GM12891 (cell line): ENCODE results near the gene EIF5A2.

Experiments used
- POLR2A ChIP-seq: IDR thresholded peaks from 2 replicates; pipeline ENCODE4 v1.6.1; 2011; ENCODE audit warnings: low read depth, low read length, control low read depth
- POLR2AphosphoS5 ChIP-seq: IDR thresholded peaks from 2 replicates; pipeline ENCODE4 v1.6.1; 2011; ENCODE audit warnings: low read depth, low read length, control low read depth
- SPI1 ChIP-seq: IDR thresholded peaks from 2 replicates; pipeline ENCODE4 v1.6.1; 2011; ENCODE audit warnings: low read depth, low read length, control low read depth
- TAF1 ChIP-seq: IDR thresholded peaks from 2 replicates; pipeline ENCODE4 v1.6.1; 2011; ENCODE audit warnings: low read depth, low read length, control low read depth

DNA sequence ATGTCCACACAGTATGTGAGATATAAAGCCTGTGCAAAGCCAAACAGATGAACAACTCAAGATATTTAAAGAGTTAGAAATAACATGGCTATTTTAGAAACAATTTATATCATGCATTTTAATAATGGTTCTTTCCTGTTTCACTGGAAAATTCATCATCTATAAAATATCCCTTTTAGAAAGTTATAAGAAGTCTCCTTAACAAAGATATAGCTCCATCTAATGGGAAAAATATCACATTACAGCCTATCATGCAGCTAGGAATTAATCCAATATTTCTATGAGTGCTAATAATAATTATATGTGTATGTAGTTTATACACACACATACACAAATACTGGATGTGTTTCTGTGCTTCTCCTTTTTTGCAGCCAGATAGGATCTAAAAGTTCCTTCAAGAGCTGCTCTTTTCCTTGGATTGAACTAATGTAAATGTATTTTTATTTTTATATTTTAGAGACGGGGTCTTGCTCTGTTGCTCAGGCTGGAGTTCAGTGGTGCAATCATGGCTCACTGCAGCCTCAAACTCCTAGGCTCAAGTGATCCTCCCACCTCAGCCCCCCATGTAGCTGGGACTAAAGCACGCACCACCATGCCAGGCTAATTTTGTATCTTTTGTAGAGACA is 60.0 kb downstream of the EIF5A2 start:
- no peak for TF ChIP-seq POLR2AphosphoS5
- TF ChIP-seq TAF1: no peak
- no peak for TF ChIP-seq POLR2A
- no peak for TF ChIP-seq SPI1
